Stimulated activated effector memory CD8-positive, alpha-beta T cell treated with anti-CD3 and anti-CD28 coated beads, Interleukin-12 subunit alpha, Interleukin-12 subunit beta, amount 100 ng/mL, for 72 hours (primary cell): Measurements from ENCODE around the gene HOMER1.

ENCODE experiments used
- ATAC-seq: fragments of 150-1000 bp; cut with Tn5 transposase; 2 replicates; pipeline ENCODE4 v1.10.0; 2021
- DNase-seq, 2 donors: peaks; one replicate each; pipeline ENCODE4 v3.0.0; 2021 to 2022; ENCODE audit warnings: low spot score in 2 of 2
- H3K27ac Mint-ChIP-seq: one replicate; pipeline ENCODE4 v1.8.0; 2022; ENCODE audit warnings: mild to moderate bottlenecking, mixed read lengths
- H3K36me3 Mint-ChIP-seq: one replicate; pipeline ENCODE4 v1.8.0; 2022; ENCODE audit warnings: mild to moderate bottlenecking, mixed read lengths
- H3K4me1 Mint-ChIP-seq: one replicate; pipeline ENCODE4 v1.8.0; 2022; ENCODE audit warnings: mixed read lengths
- H3K4me3 Mint-ChIP-seq: one replicate; pipeline ENCODE4 v1.8.0; 2022; ENCODE audit warnings: mild to moderate bottlenecking, mixed read lengths
- H3K9me3 Mint-ChIP-seq: one replicate; pipeline ENCODE4 v1.8.0; 2022; ENCODE audit warnings: mixed read lengths

The HOMER1 gene

DNA sequence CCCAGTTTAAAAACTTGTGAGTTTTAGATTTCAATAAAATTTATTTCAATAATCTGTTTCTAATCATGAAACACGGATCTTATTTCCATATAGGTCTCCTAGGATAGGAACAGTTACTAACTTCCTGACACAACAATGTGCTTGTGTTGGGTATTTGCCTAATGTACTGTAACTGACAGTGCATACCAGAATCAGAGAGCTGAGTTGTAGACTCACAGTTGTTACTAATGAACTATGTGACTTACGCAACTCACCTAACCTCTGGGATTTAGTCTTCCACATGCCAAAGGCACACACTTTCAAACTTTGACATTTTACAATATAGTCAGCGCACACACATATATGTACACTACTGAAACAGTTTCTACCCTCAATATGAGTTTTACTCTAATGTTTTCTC is 77.7 kb downstream of the HOMER1 start:
- Mint-ChIP-seq H3K9me3 (no peaks in the 10 kb centered on the region), H3K4me3 (no peak overlapping the region), H3K27ac (no peak overlapping the region), H3K4me1 (no peaks in the 10 kb centered on the region), H3K36me3 (no peaks in the 10 kb centered on the region)
- DNase-seq (no peak), ATAC-seq (no peak)

- Mint-ChIP-seq H3K4me1 (no peaks in the 10 kb centered on the region), H3K4me3 (no peak overlapping the region), H3K36me3 (no peaks in the 10 kb centered on the region), H3K27ac (no peak overlapping the region), H3K9me3 (peaks cover 2% of the 10 kb centered on the region)
- DNase-seq (no peak), ATAC-seq (no peak)
These were observed 83.7 kb downstream of the HOMER1 start for GRCh38 chr5:79430196-79430595.

GRCh38 chr5:79423296-79423695 is 90.6 kb downstream of the HOMER1 start:
- no peaks in the 10 kb centered on the region for H3K36me3 Mint-ChIP-seq
- ATAC-seq (no peak), DNase-seq (no peak)
- no peak overlapping the region for H3K4me3 Mint-ChIP-seq
- no peaks in the 10 kb centered on the region for H3K4me1 Mint-ChIP-seq
- peaks cover 2% of the 10 kb centered on the region for H3K9me3 Mint-ChIP-seq
- no peak overlapping the region for H3K27ac Mint-ChIP-seq

DNA sequence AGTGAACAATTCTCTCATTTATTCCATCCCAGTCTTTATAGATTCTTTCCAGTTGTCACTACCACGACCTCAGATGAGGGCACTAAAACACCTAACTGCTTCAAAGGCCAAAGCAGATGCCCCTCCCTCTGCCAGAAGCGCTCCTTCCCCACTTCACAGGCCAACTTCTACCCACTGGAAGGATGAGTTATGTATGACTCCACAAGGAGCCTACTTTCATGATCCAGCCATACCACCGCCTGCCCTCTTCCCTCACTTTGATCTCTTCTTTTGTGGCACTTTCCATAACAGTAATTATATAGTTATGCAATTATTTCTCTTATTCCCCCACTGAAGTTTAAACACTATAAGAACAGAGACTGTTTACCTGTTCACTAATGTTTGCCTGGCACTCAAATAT is 93.7 kb downstream of the HOMER1 start:
- no peaks in the 10 kb centered on the region for H3K4me1 Mint-ChIP-seq
- DNase-seq (no peak), ATAC-seq (no peak)
- H3K9me3 Mint-ChIP-seq: no peaks in the 10 kb centered on the region
- H3K4me3 Mint-ChIP-seq: no peak overlapping the region
- no peaks in the 10 kb centered on the region for H3K36me3 Mint-ChIP-seq
- no peak overlapping the region for H3K27ac Mint-ChIP-seq

DNA sequence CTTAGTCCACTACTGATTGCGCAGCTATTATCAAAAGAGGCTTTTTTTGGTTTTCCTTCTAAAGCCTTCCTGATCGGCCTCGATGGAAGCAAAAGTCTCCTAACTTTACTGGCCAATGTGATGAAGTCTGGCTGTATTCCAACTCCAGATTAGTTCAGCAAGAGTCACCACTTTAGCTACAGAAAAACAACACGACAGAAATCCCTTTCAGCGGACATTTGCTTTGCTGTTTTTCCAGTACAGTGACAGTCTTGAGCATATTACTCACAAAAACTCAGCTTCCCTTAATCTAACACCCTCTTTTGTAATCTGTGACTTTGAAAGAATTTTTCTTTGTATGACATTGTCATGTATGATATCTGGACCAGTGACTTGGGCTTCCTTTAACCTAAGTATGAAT is 95.7 kb downstream of the HOMER1 start:
- ATAC-seq (no peak), DNase-seq (no peak)
- H3K9me3 Mint-ChIP-seq: no peaks in the 10 kb centered on the region

DNA sequence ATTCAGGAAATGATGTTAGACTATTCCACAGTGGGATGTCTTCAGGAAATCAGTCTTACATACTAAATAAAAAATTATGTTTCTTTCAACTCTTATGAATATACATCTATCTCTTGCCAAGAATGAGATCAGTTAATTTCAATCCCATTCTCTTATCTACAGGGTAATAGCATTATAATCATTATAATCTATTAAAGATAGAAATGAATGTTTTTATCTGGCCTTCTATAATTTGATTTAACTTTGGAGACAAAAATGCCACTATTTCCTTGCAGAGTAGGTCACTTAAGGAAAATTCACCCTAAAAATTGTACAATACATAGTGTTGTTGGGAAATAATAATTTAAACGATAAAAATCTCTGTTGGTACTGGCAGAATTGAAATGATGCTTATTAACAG is 96.4 kb downstream of the HOMER1 start:
- DNase-seq (no peak), ATAC-seq (no peak)
- Mint-ChIP-seq H3K36me3 (no peaks in the 10 kb centered on the region), H3K4me1 (no peaks in the 10 kb centered on the region), H3K27ac (no peak overlapping the region), H3K4me3 (no peak overlapping the region), H3K9me3 (no peaks in the 10 kb centered on the region)

More for the DNA sequence above, 95.7 kb downstream of the HOMER1 start:
- Mint-ChIP-seq H3K27ac (no peak overlapping the region), H3K4me1 (no peaks in the 10 kb centered on the region), H3K4me3 (no peak overlapping the region), H3K36me3 (no peaks in the 10 kb centered on the region)

DNA sequence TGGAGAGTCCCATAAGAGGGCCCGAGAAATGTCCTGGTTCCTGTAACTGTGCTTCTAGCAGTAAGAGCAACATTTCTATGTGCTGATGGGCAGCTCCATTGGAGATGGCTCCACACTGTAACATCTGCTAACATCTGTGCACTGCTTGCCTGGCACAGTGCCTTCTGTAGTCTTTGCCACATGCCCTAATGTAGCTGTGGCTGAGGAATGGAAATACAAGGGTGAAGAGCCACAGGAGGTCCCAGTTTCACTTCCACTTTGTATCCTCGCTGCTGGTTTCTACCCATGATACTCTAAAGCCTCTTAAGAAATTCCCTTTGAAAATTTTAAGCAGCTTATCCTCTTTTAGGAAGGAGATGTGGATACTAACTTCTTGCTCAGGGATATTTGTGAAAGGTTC is 97.4 kb downstream of the HOMER1 start:
- Mint-ChIP-seq H3K4me3 (no peak overlapping the region), H3K9me3 (no peaks in the 10 kb centered on the region), H3K4me1 (no peaks in the 10 kb centered on the region), H3K36me3 (no peaks in the 10 kb centered on the region), H3K27ac (no peak overlapping the region)
- DNase-seq (no peak), ATAC-seq (no peak)

- H3K4me3 Mint-ChIP-seq: no peak overlapping the region
- no peaks in the 10 kb centered on the region for H3K36me3 Mint-ChIP-seq
- no peaks in the 10 kb centered on the region for H3K4me1 Mint-ChIP-seq
- ATAC-seq (no peak), DNase-seq (no peak)
- no peaks in the 10 kb centered on the region for H3K9me3 Mint-ChIP-seq
- no peak overlapping the region for H3K27ac Mint-ChIP-seq
These were observed 100.8 kb downstream of the HOMER1 start for GRCh38 chr5:79413112-79413511.

DNA sequence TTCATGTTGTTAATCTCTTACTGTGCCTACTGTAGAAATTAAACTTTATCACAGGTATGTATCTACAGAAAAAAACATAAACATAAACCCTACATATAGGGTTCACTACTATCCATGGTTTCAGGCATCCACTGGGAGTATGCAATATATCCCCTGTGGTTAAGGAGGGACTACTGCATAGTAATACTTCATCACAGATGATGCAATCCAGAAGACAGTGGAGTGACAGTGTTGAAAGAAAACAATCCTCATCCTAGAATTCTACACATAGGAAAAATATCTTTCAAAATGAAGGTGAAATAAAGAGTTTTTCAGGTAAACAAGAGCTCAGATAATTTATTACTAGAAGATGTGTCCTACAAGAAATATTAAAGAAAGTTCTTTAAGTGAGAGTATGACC is 105.9 kb downstream of the HOMER1 start:
- DNase-seq: no peak
- ATAC-seq: no peak
- no peak overlapping the region for H3K4me3 Mint-ChIP-seq
- H3K9me3 Mint-ChIP-seq: peaks cover 4% of the 10 kb centered on the region
- no peaks in the 10 kb centered on the region for H3K36me3 Mint-ChIP-seq
- H3K27ac Mint-ChIP-seq: no peak overlapping the region
- H3K4me1 Mint-ChIP-seq: no peaks in the 10 kb centered on the region

- Mint-ChIP-seq H3K36me3 (no peaks in the 10 kb centered on the region), H3K4me3 (no peak overlapping the region), H3K9me3 (peaks cover 4% of the 10 kb centered on the region), H3K4me1 (no peaks in the 10 kb centered on the region), H3K27ac (no peak overlapping the region)
- ATAC-seq (no peak), DNase-seq (no peak)
These were observed 106.3 kb downstream of the HOMER1 start for GRCh38 chr5:79407591-79407990.

- H3K36me3 Mint-ChIP-seq: no peaks in the 10 kb centered on the region
- no peaks in the 10 kb centered on the region for H3K4me1 Mint-ChIP-seq
- ATAC-seq (no peak), DNase-seq (no peak)
- H3K4me3 Mint-ChIP-seq: no peak overlapping the region
- H3K9me3 Mint-ChIP-seq: no peaks in the 10 kb centered on the region
- H3K27ac Mint-ChIP-seq: no peak overlapping the region
These were observed 112.7 kb downstream of the HOMER1 start for GRCh38 chr5:79401216-79401615.

DNA sequence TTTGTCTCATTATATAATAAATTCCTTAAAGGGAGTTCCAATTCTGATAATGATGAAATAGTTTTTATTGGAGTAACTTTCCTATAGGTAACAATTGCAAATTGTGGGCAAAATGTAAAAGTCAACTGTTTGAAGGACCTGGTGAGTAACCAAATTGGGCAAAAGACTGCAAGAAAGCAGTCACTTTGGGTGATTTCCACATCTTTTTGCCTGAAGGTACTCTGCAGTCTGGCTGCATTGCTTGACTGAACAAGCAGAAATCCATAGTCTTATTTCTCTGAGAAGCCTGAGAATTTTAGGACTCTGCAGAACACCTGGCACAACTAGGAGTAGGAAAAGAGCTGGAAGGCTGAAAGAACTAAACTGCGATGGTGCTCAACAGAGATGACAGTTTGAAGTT is 114.9 kb downstream of the HOMER1 start:
- no peak overlapping the region for H3K4me3 Mint-ChIP-seq
- no peak for DNase-seq
- no peaks in the 10 kb centered on the region for H3K36me3 Mint-ChIP-seq
- H3K9me3 Mint-ChIP-seq: no peaks in the 10 kb centered on the region
- no peaks in the 10 kb centered on the region for H3K4me1 Mint-ChIP-seq
- no peak overlapping the region for H3K27ac Mint-ChIP-seq
- ATAC-seq: no peak

DNA sequence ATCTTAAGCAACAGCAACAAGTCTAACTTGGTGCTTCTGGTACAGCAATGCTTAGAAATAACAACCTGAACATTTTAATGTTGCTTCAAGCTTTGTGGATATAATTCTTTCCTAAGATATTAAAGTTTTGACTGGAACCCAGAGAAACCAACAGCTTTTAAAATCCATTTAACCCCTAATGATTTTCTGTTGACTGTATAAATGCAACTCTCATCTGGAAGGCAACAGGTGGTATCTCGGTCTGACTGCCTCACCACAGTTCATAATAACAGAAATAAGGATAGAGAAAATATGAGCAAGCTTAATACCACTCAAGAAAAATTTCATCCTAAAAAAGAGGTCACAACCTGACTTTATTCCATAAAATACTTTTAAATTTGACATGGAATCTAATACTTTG is 116.9 kb downstream of the HOMER1 start:
- Mint-ChIP-seq H3K4me3 (no peak overlapping the region), H3K36me3 (peaks cover 6% of the 10 kb centered on the region), H3K27ac (no peak overlapping the region), H3K9me3 (no peaks in the 10 kb centered on the region), H3K4me1 (no peaks in the 10 kb centered on the region)
- ATAC-seq: no peak
- no peak for DNase-seq

DNA sequence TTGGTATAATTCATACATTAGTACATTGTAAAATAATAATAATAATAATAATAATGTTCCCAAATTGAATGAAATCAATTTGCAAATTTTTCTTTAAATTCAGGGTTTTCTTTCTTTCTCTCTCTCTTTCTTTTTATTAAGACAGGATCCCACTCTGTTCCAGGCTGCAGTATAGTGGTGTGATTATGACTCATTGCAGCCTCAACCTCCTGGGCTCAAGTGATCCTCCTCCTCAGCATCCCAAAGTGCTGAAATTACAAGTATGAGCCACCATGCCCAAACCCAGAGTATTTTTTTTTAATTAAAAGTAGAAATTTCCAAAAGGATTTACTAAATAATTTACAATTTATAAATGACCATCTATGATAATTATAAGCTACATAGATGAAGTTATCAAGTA is 117.7 kb downstream of the HOMER1 start:
- DNase-seq (no peak), ATAC-seq (no peak)
- no peaks in the 10 kb centered on the region for H3K4me1 Mint-ChIP-seq
- no peak overlapping the region for H3K4me3 Mint-ChIP-seq
- H3K36me3 Mint-ChIP-seq: peaks cover 6% of the 10 kb centered on the region
- H3K9me3 Mint-ChIP-seq: no peaks in the 10 kb centered on the region
- H3K27ac Mint-ChIP-seq: no peak overlapping the region

GRCh38 chr5:79395296-79395695 is 118.6 kb downstream of the HOMER1 start:
- H3K9me3 Mint-ChIP-seq: no peaks in the 10 kb centered on the region
- no peaks in the 10 kb centered on the region for H3K4me1 Mint-ChIP-seq
- H3K36me3 Mint-ChIP-seq: peaks cover 6% of the 10 kb centered on the region
- H3K4me3 Mint-ChIP-seq: no peak overlapping the region
- no peak for DNase-seq
- no peak for ATAC-seq
- H3K27ac Mint-ChIP-seq: no peak overlapping the region

DNA sequence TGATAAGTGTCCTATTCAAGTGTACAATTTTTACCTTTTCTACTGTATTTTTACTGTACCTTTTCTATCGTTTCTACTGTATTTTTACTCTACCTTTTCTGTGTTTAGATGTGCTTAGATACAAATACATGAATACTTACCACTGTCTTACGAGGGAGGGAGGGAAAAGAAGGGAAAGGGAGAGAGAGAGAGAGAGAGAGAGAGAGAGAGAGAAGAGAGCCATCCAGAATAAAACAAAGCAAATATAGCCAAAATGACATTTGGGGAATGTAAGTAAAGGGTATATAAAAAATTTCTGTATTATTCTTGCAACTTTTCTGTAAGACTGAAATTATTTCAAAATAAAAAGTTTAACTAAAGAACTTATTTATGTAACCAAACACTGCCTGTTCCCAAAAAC is 121.2 kb downstream of the HOMER1 start:
- H3K36me3 Mint-ChIP-seq: peaks cover 6% of the 10 kb centered on the region
- H3K9me3 Mint-ChIP-seq: no peaks in the 10 kb centered on the region
- DNase-seq: no peak
- ATAC-seq: no peak
- H3K4me3 Mint-ChIP-seq: no peak overlapping the region
- no peaks in the 10 kb centered on the region for H3K4me1 Mint-ChIP-seq
- H3K27ac Mint-ChIP-seq: no peak overlapping the region

GRCh38 chr5:79386679-79387078 is 127.3 kb downstream of the HOMER1 start:
- Mint-ChIP-seq H3K27ac (no peak overlapping the region), H3K4me1 (no peaks in the 10 kb centered on the region), H3K9me3 (peaks cover 13% of the 10 kb centered on the region), H3K4me3 (no peak overlapping the region), H3K36me3 (no peaks in the 10 kb centered on the region)
- no peak for ATAC-seq
- DNase-seq: no peak
